Common myeloid progenitor, CD34-positive (primary cell): ENCODE results near the gene DNPEP.

Experiments
- CTCF ChIA-PET: fragments of 350-600 bp; sonication (Branson Sonifier 250); formaldehyde crosslinking; loops from one replicate; lab custom pipeline; 2021; ENCODE audit warnings: antibody characterized with exemption; lab: Charles Lee
- POLR2A ChIA-PET: fragments of 350-600 bp; sonication (Branson Sonifier 250); formaldehyde crosslinking; loops from one replicate; lab custom pipeline; 2021; ENCODE audit warnings: antibody characterized with exemption; lab: Charles Lee
- DNase-seq, 3 donors: peaks; one replicate each; pipeline versions ENCODE4 v3.0.0 to v3.0.0-alpha.2; 2013
- H3K27ac ChIP-seq, 2 experiments: 1 replicate in 1 of 2; 2 replicates in 1 of 2; pipeline ENCODE4 v1.7.0; 2013; ENCODE audit warnings: inconsistent platforms in 2 of 2, low read length in 2 of 2, mild to moderate bottlenecking in 2 of 2, low read depth in 1 of 2, moderate library complexity in 1 of 2; ENCODE audit not compliant: severe bottlenecking in 2 of 2, insufficient read depth in 1 of 2, poor library complexity in 1 of 2
- H3K27me3 ChIP-seq, 5 experiments: replicated peaks in 2 of 5; 1 replicate in 3 of 5; 2 replicates in 2 of 5; pipeline versions ENCODE4 v1.6.1 to v1.7.0; 2013; ENCODE audit warnings: low read length in 4 of 5, mild to moderate bottlenecking in 2 of 5, moderate library complexity in 2 of 5, inconsistent platforms in 1 of 5; ENCODE audit not compliant: insufficient read depth in 5 of 5, control insufficient read depth in 4 of 5
- H3K36me3 ChIP-seq, 4 experiments: 1 replicate in 2 of 4; 2 replicates in 2 of 4; pipeline versions ENCODE4 v1.6.1 to v1.7.0; 2013; ENCODE audit warnings: low read length in 3 of 4, control low read depth in 1 of 4, mild to moderate bottlenecking in 1 of 4; ENCODE audit not compliant: control insufficient read depth in 4 of 4, insufficient read depth in 4 of 4
- H3K4me1 ChIP-seq, 4 experiments: 1 replicate in 3 of 4; 2 replicates in 1 of 4; pipeline versions ENCODE4 v1.6.1 to v1.7.1; 2013; ENCODE audit warnings: low read length in 3 of 4, mild to moderate bottlenecking in 3 of 4, control low read depth in 1 of 4, inconsistent platforms in 1 of 4, moderate library complexity in 1 of 4; ENCODE audit not compliant: control insufficient read depth in 4 of 4, insufficient read depth in 4 of 4; ENCODE audit errors: control extremely low read depth in 1 of 4
- H3K4me3 ChIP-seq, 7 experiments: 1 replicate in 4 of 7; 2 replicates in 3 of 7; pipeline versions ENCODE4 v1.5.1 to v1.7.0; 2013; ENCODE audit warnings: mild to moderate bottlenecking in 7 of 7, low read length in 6 of 7, moderate library complexity in 6 of 7, inconsistent platforms in 2 of 7, low read depth in 2 of 7, control low read depth in 1 of 7; ENCODE audit not compliant: insufficient read depth in 4 of 7, control insufficient read depth in 1 of 7; ENCODE audit errors: extremely low read depth in 1 of 7
- H3K9me3 ChIP-seq, 5 experiments: 1 replicate in 4 of 5; 2 replicates in 1 of 5; pipeline versions ENCODE4 v1.6.1 to v1.7.1; 2013; ENCODE audit warnings: low read length in 4 of 5, mild to moderate bottlenecking in 2 of 5, inconsistent platforms in 1 of 5, low read depth in 1 of 5, moderate library complexity in 1 of 5; ENCODE audit not compliant: control insufficient read depth in 4 of 5, insufficient read depth in 2 of 5; ENCODE audit errors: control extremely low read depth in 1 of 5
- WGBS: methylation state at CpG from one replicate; pipeline ENCODE4 v1.1.5; 2013; ENCODE audit not compliant: insufficient coverage; 5-methylcytosine and 5-hydroxymethylcytosine counted together

Gene DNPEP

DNA sequence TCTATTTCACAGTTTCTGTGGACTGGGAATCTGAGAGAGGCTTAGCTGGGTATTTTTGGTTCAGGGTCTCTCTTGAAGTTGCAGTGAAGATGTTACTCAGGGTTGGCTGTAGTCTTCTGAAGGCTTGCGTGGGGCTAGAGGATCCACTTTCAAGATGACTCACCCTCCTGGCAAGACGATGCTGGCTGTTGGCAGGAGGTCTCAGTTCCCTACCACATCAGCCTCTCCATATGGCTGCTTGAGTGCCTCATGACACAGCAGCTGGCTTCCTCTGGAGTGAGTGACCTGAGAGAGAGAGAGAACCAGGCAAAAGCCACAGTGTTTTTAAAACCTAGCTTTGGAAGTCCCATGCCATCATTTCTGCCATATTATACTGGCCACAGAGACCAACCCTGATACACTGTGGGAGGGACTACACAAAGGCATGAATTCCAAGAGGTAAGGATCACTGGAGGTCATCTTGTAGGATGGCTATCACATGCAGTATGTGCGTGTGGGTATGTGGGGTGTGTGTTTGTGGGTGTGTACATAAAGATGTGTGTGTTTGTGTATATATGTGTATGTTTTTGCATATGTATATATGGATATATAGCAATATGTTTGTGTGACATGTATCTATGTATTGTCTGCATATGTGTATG lies 25.1 kb downstream of the DNPEP start:
- CTCF ChIA-PET = interaction anchor here (1.2 kb wide), 1 partner anchor 9 kb away, joined by 3 read pairs; no protein-coding TSS in a partner anchor

DNA sequence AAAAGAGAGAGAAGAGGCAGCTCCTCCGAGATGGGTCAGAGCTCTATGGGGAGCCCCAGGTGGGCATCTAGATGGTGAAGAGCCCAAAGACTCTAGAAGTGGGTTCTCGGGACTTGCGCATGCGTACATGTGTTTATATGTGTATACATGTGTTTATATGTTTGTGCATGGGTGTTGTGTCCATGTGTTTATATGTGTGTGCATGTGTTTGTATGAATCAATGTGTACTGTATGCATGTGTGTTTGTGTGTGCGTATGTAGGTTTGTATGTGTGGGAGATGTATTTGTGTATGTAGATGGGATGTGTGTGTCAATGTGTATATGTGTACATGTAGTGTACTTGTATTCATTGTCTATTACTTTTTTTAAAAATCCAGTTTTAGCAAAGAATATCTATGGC lies 25.6 kb downstream of the DNPEP start:
- DNase-seq = no peak
- H3K4me3 ChIP-seq = no peak overlapping the region
- ChIA-PET CTCF (interaction anchor here (1.2 kb wide), 1 partner anchor 9 kb away, joined by 3 read pairs; no protein-coding TSS in a partner anchor), POLR2A (no interaction called here)
- no peak overlapping the region for H3K27ac ChIP-seq
- H3K27me3 ChIP-seq = peaks cover 6 to 37% (median 12%) of the 10 kb centered on the region in 5 experiments
- 100% methylated on average over 4 of the region's 5 CpGs for WGBS
- no peaks in the 10 kb centered on the region for H3K9me3 ChIP-seq
- peaks cover 0 to 7% (median 0%) of the 10 kb centered on the region in 4 experiments for H3K36me3 ChIP-seq
- peaks cover 0 to 13% (median 11%) of the 10 kb centered on the region in 4 experiments for H3K4me1 ChIP-seq

More for the DNA sequence above, 25.1 kb downstream of the DNPEP start:
- Histone ChIP-seq H3K4me3 (no peak overlapping the region), H3K9me3 (no peaks in the 10 kb centered on the region), H3K27me3 (peaks cover 3 to 31% (median 12%) of the 10 kb centered on the region in 5 experiments), H3K27ac (no peak overlapping the region), H3K4me1 (peaks cover 0 to 13% (median 11%) of the 10 kb centered on the region in 4 experiments), H3K36me3 (peaks cover 0 to 7% (median 0%) of the 10 kb centered on the region in 4 experiments)
- peak; percentile 38 to 80 (median 76) for DNase-seq
- POLR2A ChIA-PET = no interaction called here
- 80% methylated on average over 2 of the region's 3 CpGs for WGBS

DNA sequence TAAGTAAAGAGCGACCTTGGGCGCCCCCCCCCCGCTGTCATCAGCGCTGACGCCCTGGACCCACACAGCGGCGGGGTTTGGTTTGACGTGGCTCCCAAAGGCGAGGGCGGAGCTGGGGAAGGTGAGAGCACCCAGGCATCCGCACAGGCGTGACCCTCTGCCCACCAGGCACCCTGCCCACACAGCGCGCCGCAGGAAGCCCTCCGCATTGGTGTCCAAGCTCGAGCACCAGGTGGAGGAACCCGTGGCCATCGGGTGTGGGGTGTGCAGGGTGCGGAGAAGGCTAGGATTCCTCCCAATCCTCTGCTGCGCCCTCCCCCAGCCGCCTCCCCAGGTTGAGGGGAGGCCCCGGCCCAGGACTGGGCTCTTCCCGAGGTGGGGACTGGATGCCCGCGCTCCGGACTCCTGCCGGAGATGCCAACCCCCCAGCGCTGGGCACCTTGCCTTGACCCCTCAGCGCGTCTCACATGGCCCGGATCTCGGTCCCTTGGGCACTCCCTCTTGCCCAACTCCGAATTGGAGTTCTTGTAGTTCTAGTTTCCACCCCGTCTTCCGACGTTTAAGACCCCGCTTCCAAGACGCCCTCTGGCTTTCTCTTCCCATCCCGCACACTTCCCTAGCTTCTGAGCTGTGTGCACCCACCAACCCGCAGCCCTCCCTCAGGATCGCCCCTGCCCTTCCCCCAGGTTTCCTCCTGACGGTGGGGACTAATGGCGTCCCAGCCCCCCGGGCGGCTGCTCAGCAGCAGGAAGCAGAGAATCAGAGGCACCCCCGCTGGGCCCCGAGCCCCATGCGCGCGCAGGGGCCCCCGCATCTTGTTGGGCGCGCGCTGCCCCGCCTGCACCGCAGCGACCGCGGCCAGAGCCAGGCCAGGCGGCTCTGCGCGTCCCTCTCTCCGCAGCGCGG lies 29.3 kb downstream of the DNPEP start:
- 4% methylated on average over 53 of the region's 66 CpGs for WGBS
- DNase-seq = peak in 1 of 3 donors; percentile 17
- CTCF ChIA-PET = interaction anchor here (0.7 to 1.5 kb wide), 4 partner anchors 58 to 203 kb away, joined by 3 read pairs; partner anchors contain the start of gene DNAJB2
- peaks cover 6 to 59% (median 16%) of the 10 kb centered on the region in 5 experiments for H3K27me3 ChIP-seq
- H3K4me1 ChIP-seq = peaks cover 0 to 15% (median 13%) of the 10 kb centered on the region in 4 experiments
- peaks cover 0 to 5% (median 0%) of the 10 kb centered on the region in 4 experiments for H3K36me3 ChIP-seq
- peak overlapping the region in 5 of 7 experiments; percentile 29 to 66 (median 43) for H3K4me3 ChIP-seq
- no peak overlapping the region for H3K27ac ChIP-seq
- POLR2A ChIA-PET = no interaction called here
- H3K9me3 ChIP-seq = no peaks in the 10 kb centered on the region

DNA sequence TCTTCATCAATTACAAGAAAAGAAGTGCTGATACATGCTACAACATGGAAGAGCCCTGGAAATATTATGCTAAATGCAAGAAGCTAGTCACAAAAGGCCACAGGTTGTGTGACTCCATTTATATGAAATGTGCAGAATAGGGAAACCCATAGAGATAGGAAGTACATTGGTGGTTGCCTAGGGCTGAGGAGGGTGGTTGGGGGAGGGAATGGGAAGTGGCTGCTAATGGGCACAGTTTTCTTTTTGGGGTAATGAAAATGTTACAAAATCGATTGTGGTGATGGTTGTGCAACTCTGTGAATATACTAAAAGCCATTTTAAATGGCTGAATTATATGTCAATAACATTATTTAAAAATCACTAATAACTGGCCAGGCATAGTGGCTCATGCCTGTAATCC lies 30.9 kb downstream of the DNPEP start:
- H3K27ac ChIP-seq = no peak overlapping the region
- POLR2A ChIA-PET = no interaction called here
- H3K27me3 ChIP-seq = peaks cover 6 to 59% (median 20%) of the 10 kb centered on the region in 5 experiments
- no CpG with 5 or more reads among the region's 1 CpG for WGBS
- peak in 2 of 3 donors; percentile 21 to 40 for DNase-seq
- H3K4me1 ChIP-seq = peaks cover 0 to 15% (median 13%) of the 10 kb centered on the region in 4 experiments
- H3K4me3 ChIP-seq = no peak overlapping the region
- CTCF ChIA-PET = interaction anchor here (0.6 kb wide), 1 partner anchor 62 kb away, joined by 3 read pairs; no protein-coding TSS in a partner anchor
- H3K9me3 ChIP-seq = no peaks in the 10 kb centered on the region
- H3K36me3 ChIP-seq = no peaks in the 10 kb centered on the region

DNA sequence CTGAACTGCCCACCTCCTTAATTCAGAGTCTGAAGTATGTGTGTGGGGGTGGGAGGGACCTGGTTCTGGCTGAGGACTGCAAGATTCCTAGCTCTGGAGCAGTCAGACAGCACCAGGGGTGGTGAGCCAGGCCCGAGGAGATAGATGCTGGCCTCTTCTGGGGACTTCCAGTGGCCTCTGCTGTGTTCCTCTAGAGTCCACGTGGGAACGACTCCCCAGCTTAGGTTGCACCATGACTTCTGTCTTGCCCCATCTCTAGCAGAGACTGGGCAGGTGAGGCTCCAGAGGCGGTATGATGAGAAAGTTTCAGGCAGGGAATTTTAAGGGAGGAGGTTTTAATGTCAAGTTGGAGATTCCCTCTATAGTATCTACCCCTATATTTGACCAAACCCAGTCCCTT lies 33.1 kb downstream of the DNPEP start:
- no peaks in the 10 kb centered on the region for H3K9me3 ChIP-seq
- ChIA-PET CTCF (interaction anchor here (1.0 to 1.4 kb wide), 4 partner anchors 9 to 324 kb away, joined by 3 to 5 read pairs (median 4); no protein-coding TSS in a partner anchor), POLR2A (no interaction called here)
- 100% methylated on average over 3 of the region's 4 CpGs for WGBS
- H3K27me3 ChIP-seq = peaks cover 4 to 63% (median 22%) of the 10 kb centered on the region in 5 experiments
- peaks cover 0 to 15% (median 13%) of the 10 kb centered on the region in 4 experiments for H3K4me1 ChIP-seq
- no peak for DNase-seq
- H3K36me3 ChIP-seq = no peaks in the 10 kb centered on the region
- no peak overlapping the region for H3K4me3 ChIP-seq
- H3K27ac ChIP-seq = no peak overlapping the region

DNA sequence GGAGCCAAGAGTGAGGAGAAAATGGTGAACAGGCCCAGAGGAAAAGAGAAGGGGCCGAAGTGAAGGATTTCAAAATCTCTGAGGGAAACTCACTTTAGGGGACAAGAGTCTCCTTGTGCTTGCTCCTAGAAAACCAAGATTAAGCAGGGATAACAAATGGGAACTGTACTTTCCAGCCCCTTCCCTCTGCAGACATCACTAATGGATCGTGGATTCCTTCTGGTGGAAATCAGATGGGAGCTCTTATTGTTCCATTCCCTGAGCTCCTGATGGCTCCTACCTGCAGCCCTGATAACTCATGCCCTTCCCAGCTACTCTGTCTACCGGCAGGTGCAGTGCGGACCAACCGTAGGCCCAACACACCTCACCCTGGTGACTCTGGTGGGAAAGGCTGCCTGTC lies 34.6 kb downstream of the DNPEP start:
- peaks cover 0 to 5% (median 4%) of the 10 kb centered on the region in 4 experiments for H3K4me1 ChIP-seq
- WGBS = 100% methylated on average over 3 of the region's 5 CpGs
- no peak overlapping the region for H3K4me3 ChIP-seq
- H3K36me3 ChIP-seq = no peaks in the 10 kb centered on the region
- no peak overlapping the region for H3K27ac ChIP-seq
- H3K9me3 ChIP-seq = no peaks in the 10 kb centered on the region
- ChIA-PET POLR2A (no interaction called here), CTCF (interaction anchor here (0.7 to 2.7 kb wide), 14 partner anchors 7 to 98 kb away, joined by 3 to 8 read pairs (median 4); partner anchors contain the start of gene DNPEP)
- peaks cover 3 to 61% (median 19%) of the 10 kb centered on the region in 5 experiments for H3K27me3 ChIP-seq
- no peak for DNase-seq
